GM21723 (cell line): ENCODE results near the gene OPN1MW.
"Not testable (repeated sequence)": the region's sequence is repeated elsewhere in the genome, so short reads cannot be mapped to it uniquely, and the experiment has no call there.

Experiments used
- ATAC-seq: cut with Tn5 transposase; IDR thresholded peaks from one replicate; pipeline ENCODE4 v1.9.1; 2021; ENCODE audit warnings: mild to moderate bottlenecking, moderate library complexity; ENCODE audit not compliant: unreplicated experiment

OPN1MW gene

DNA sequence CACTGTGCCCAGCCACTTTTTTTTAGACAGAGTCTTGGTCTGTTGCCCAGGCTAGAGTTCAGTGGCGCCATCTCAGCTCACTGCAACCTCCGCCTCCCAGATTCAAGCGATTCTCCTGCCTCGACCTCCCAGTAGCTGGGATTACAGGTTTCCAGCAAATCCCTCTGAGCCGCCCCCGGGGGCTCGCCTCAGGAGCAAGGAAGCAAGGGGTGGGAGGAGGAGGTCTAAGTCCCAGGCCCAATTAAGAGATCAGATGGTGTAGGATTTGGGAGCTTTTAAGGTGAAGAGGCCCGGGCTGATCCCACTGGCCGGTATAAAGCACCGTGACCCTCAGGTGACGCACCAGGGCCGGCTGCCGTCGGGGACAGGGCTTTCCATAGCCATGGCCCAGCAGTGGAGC is at the start of gene OPN1MW:
OPN1MW (plus strand) TSS at position 301 of the 400 bp plus-strand sequence; CDS start at position 383, 82 bp downstream.
- ATAC-seq, result not testable (repeated sequence)

DNA sequence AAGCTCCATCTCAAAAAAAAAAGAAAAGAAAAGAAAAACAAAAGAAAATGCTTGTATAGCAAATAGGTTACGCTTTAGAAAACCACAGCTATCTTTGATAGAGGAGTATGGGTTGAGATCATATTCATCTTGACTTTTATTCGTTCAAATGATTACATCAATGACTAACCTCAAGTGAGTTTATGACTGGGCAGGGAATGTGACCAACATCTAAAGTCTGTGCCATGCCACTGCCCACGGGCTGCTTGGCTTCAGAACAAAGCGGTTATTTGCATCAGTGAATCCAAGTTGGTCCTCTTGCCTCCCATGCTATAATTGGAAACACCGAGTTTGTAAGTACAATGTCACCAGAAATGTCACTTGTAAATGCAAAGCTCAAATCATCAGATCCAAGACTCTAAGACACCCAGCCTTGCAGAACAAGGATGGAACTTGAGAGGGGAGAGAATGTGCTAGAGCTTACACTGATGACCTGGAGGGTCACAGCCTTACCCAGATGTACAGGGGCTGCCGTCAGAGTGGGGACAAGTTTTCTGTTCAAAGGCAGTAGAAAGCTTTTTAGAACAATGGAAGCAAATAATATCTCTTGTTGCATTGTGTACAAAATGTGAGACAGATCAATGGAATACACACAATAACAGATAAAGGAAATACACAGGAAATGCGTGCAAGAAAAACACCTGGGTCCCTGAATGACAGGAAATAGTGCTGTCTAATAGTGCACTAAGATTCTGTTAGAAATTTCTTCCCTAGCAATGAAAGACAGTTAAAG is 46.8 kb upstream of the OPN1MW start:
- no peak for ATAC-seq

DNA sequence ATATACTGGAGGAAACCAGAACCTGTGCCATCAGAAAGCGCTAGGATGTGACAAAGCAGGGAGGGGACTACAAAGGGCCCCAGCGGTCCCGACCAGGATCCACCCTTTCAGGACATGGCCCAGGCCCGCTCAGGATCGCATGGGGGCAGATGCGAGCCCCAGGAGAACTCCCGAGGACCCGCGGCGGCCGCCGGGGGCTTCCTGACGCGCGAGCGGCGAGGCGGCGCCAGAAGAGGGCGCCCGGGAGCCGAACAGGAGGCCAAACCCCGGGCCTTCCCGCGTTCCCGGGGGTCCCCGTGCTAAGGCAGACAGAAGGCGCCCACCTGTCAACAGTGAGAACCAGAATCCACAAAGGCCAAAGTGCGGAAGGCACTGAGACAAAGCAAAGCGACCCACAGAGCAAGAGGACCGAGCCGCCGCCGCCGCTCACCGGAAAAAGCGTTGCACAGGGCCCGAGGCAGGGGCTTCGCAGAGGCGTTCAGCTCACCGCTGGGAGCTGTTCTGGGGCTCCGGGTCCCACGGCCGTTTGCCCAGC is 45.7 kb upstream of the OPN1MW start:
- ATAC-seq, result no peak

DNA sequence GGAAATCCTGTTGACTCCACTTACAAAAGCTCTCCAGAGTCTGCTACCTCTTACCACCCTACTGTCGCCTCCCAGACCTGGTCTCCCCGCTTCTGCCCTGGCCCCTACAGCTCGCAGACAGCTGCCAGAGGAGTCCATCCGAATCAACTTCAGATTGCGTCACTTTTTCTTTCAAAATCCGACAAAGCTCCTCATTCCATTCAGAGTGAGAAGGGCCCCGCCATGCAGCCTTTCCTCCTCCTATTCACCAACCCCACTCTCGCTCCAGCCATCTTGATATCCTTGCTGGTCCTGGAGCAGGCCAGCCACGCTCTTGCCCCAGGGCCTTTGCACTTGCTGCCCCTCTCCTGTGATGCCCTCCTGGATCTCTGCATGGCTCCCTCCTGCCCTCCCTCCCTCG is 43.5 kb upstream of the OPN1MW start:
- no peak for ATAC-seq

DNA sequence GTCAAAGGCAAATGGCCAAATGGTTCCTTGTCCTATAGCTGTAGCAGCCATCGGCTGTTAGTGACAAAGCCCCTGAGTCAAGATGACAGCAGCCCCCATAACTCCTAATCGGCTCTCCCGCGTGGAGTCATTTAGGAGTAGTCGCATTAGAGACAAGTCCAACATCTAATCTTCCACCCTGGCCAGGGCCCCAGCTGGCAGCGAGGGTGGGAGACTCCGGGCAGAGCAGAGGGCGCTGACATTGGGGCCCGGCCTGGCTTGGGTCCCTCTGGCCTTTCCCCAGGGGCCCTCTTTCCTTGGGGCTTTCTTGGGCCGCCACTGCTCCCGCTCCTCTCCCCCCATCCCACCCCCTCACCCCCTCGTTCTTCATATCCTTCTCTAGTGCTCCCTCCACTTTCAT is 42.2 kb upstream of the OPN1MW start:
- ATAC-seq, result no peak

- no peak for ATAC-seq
Measured at GRCh38 chrX:154140742-154141141, 41.7 kb upstream of the OPN1MW start.

DNA sequence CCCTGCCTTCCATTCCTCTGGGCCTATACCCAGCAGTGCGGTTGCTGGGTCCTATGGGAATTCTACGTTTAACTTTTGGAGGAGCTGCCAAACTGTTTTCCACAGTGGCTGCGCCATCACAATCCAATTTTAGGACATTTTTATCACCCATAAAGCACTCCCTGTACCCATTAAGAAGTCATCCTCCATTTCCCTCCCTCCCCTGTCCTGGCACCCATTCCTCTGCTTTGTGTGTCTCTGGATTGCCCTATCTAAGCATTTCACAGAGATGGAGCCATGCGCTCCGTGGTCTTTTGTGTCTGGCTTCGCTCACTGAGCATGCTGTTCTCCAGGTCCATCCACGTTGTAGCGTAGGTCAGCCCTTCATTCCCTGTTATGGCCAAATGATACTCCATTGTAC is 40.0 kb upstream of the OPN1MW start:
- ATAC-seq, result no peak

GRCh38 chrX:154142950-154143745 is 39.2 kb upstream of the OPN1MW start:
- no peak for ATAC-seq

- ATAC-seq, result not testable (repeated sequence)
Measured at GRCh38 chrX:154144010-154144409, 38.4 kb upstream of the OPN1MW start, which contains the start of gene OPN1LW. Gene OPN1LW (plus strand): TSS chrX:154144243. CDS start chrX:154144284, 41 bp downstream.

DNA sequence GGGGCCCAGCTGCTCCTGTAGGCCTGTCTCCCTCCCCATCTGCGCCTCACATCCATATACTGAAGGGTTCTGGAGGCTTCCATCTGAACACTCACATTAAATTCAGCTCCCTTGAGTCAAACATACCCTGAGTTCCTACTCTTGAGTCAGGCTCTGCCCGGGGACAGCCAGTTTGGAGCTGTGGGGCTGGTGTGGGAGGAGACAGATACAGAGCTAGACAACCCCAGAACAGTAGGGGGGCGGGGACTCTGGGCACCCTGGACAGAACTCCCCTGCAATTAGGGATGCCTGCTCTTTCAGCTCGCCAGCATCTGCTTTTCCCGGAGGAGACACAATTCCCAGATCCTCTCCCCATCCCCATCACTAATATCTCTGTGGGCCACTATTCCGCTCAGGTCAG is 31.4 kb upstream of the OPN1MW start:
- not testable (repeated sequence) for ATAC-seq

DNA sequence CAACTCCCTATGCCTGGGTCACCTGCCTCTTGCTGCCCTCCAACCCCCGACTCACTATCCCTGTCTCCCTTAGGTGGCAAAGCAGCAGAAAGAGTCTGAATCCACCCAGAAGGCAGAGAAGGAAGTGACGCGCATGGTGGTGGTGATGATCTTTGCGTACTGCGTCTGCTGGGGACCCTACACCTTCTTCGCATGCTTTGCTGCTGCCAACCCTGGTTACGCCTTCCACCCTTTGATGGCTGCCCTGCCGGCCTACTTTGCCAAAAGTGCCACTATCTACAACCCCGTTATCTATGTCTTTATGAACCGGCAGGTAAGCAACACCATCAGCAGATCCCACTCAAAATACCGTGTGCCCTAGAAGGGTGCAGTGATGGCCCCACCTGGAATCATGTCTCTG is 26.2 kb upstream of the OPN1MW start:
- ATAC-seq, result not testable (repeated sequence)

DNA sequence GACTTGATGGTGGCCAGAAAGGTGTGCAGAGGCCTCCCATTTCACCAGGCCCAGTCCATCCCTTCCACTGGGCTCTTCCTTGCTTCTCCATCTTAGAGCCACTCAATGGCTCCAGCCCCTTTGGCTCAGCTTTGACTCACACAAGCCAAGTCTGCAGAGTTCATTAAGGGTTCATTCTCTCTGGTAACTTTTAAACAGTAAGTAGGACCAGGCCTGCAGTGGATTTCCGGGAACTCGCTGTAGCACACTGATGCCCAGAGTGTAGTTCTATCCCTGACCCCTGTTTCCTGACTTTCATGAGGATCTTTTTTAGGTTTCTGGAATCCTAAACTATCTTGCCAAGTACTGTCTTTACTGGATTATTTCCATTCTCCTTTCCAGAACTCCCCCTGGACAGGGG is 25.2 kb upstream of the OPN1MW start:
- not testable (repeated sequence) for ATAC-seq

GRCh38 chrX:154159345-154159744 is 23.1 kb upstream of the OPN1MW start:
- ATAC-seq, result not testable (repeated sequence)

- not testable (repeated sequence) for ATAC-seq
Measured at GRCh38 chrX:154164902-154165301, 17.5 kb upstream of the OPN1MW start.

DNA sequence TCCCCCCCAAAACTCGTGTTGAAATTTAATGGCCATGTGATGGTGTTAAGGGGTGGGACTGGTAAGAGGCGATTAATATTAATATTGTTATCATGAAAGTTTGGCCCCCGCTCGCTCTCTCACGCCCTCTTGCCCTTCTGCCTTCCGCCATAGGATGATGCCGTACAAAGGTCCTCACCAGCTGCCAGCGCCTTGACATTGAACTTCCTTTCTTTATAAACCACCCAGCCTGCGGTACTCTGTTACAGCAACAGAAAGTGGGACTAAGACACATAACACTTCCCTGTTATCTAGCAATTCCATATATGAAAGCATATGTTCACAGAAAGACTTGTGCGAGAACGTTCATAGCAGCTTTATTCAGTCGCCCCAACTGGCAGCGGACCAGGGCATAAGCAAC is 14.0 kb upstream of the OPN1MW start:
- ATAC-seq, result not testable (repeated sequence)

- ATAC-seq, result peak; percentile 75
Measured at GRCh38 chrX:154172535-154172943, 9.9 kb upstream of the OPN1MW start.

DNA sequence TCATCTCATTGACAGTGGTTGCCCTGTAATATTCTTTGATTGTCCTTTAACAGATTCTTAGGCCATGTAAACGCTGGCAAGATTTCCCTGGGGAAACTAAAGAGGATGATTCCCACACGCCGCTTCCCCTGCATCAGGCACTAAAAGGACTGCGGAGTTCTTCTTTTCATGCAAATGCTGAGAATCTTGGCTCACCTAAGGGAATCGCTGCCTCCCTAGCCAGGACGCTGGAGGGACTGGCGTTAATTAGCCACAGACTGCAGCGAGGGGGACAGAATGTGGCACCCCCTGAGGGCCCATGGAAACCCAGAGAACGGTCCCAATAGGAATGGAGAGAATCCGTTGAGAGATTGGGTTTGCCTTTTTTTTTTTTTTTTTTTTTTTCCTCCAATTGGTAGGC is 8.0 kb upstream of the OPN1MW start:
- ATAC-seq, result not testable (repeated sequence)

- ATAC-seq, result not testable (repeated sequence)
Measured at GRCh38 chrX:154183794-154184193, 1.4 kb downstream of the OPN1MW start.

DNA sequence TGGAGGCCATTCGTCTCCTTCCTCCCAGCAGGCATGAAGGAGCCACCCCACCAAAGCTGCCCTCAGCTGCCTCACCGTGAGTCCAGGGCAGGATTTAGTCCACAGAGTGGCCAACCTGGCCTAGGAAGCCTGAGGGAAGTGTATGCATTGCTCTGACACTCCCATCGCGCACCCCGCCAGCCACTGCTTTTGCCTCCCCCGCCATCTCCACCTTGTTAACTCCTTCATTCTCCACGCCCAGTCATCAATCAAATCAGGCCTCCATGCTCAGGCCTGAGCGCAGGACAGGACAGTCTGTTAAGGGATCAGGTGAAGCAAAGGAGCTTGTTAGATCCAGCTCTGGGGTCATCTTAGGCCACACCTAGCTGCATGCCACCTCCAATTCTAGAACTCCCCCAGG is 10.4 kb downstream of the OPN1MW start:
- ATAC-seq, result not testable (repeated sequence)

- not testable (repeated sequence) for ATAC-seq
Measured at GRCh38 chrX:154194316-154194715, 11.9 kb downstream of the OPN1MW start.

GRCh38 chrX:154196466-154196865 is 14.1 kb downstream of the OPN1MW start:
- ATAC-seq, result not testable (repeated sequence)
